ENCODE data around the gene REST.
"Not testable (repeated sequence)": the region's sequence is repeated elsewhere in the genome, so short reads cannot be mapped to it uniquely, and the experiment has no call there.

Gene REST

GRCh38 chr4:56909086-56909894 is 1.6 kb downstream of the REST start:
- in situ Hi-C loops (cut with HindIII; ENCODE audit: low sequenced_read_pairs) = no loop called here

GRCh38 chr4:56910172-56910967 is 2.7 kb downstream of the REST start:
- in situ Hi-C loops (cut with HindIII; ENCODE audit: low sequenced_read_pairs) = no loop called here

- in situ Hi-C loops (cut with HindIII; ENCODE audit: low sequenced_read_pairs) = no loop called here
Measured at GRCh38 chr4:56914336-56914735, 6.6 kb downstream of the REST start.

- in situ Hi-C loops (cut with HindIII; ENCODE audit: low sequenced_read_pairs) = not testable (repeated sequence)
Measured at GRCh38 chr4:56914977-56915376, 7.3 kb downstream of the REST start.

- in situ Hi-C loops (cut with HindIII; ENCODE audit: low sequenced_read_pairs) = no loop called here
Measured at GRCh38 chr4:56927196-56927595, 19.5 kb downstream of the REST start.

GRCh38 chr4:56930638-56931037 is 22.9 kb downstream of the REST start:
- in situ Hi-C loops (cut with HindIII; ENCODE audit: low sequenced_read_pairs) = no loop called here

- in situ Hi-C loops (cut with HindIII; ENCODE audit: low sequenced_read_pairs) = no loop called here
Measured at GRCh38 chr4:56931924-56932323, 24.2 kb downstream of the REST start.

- in situ Hi-C loops (cut with HindIII; ENCODE audit: low sequenced_read_pairs) = no loop called here
Measured at GRCh38 chr4:56937262-56937661, 29.6 kb downstream of the REST start.

GRCh38 chr4:56939826-56940225 is 32.1 kb downstream of the REST start:
- in situ Hi-C loops (cut with HindIII; ENCODE audit: low sequenced_read_pairs) = not testable (repeated sequence)

- in situ Hi-C loops (cut with HindIII; ENCODE audit: low sequenced_read_pairs) = no loop called here
Measured at GRCh38 chr4:56940403-56940802, 32.7 kb downstream of the REST start.

- in situ Hi-C loops (cut with HindIII; ENCODE audit: low sequenced_read_pairs) = no loop called here
Measured at GRCh38 chr4:56940971-56941370, 33.3 kb downstream of the REST start.

- in situ Hi-C loops (cut with HindIII; ENCODE audit: low sequenced_read_pairs) = no loop called here
Measured at GRCh38 chr4:56941403-56941802, 33.7 kb downstream of the REST start.

GRCh38 chr4:56953680-56954520 is 46.2 kb downstream of the REST start:
- in situ Hi-C loops (cut with HindIII; ENCODE audit: low sequenced_read_pairs) = no loop called here

GRCh38 chr4:56958111-56958517 is 50.4 kb downstream of the REST start:
- in situ Hi-C loops (cut with HindIII; ENCODE audit: low sequenced_read_pairs) = no loop called here

- in situ Hi-C loops (cut with HindIII; ENCODE audit: low sequenced_read_pairs) = no loop called here
Measured at GRCh38 chr4:56959100-56959499, 51.4 kb downstream of the REST start.

GRCh38 chr4:56961107-56961500 is 53.4 kb downstream of the REST start:
- in situ Hi-C loops (cut with HindIII; ENCODE audit: low sequenced_read_pairs) = no loop called here

- in situ Hi-C loops (cut with HindIII; ENCODE audit: low sequenced_read_pairs) = no loop called here
Measured at GRCh38 chr4:56971383-56971782, 63.7 kb downstream of the REST start.

GRCh38 chr4:56972389-56972788 is 64.7 kb downstream of the REST start:
- in situ Hi-C loops (cut with HindIII; ENCODE audit: low sequenced_read_pairs) = no loop called here

- in situ Hi-C loops (cut with HindIII; ENCODE audit: low sequenced_read_pairs) = no loop called here
Measured at GRCh38 chr4:56972809-56973208, 65.1 kb downstream of the REST start.

- in situ Hi-C loops (cut with HindIII; ENCODE audit: low sequenced_read_pairs) = no loop called here
Measured at GRCh38 chr4:56973336-56973735, 65.6 kb downstream of the REST start.

GRCh38 chr4:56976283-56976836 is 68.7 kb downstream of the REST start:
- in situ Hi-C loops (cut with HindIII; ENCODE audit: low sequenced_read_pairs) = no loop called here

Data from DLD1 (cell line).